Measurements from ENCODE around the gene LRP1B.

- no peak for TF ChIP-seq YY1 (IDR thresholded peaks at IDR 0.05; ENCODE audit: insufficient read depth, insufficient read length)
- no peak for TF ChIP-seq ZNF274 (IDR thresholded peaks at IDR 0.05; ENCODE audit: low read depth, low read length)
- no peak for TF ChIP-seq SUZ12 (IDR thresholded peaks at IDR 0.05; ENCODE audit: extremely low read depth, insufficient read depth, insufficient read length)
Observed at GRCh38 chr2:141048951-141049350, 1081.9 kb downstream of the LRP1B start.

All from NT2/D1 (cell line).